DMS 273 (cell line): ENCODE results near the gene TMEM132C.

Source experiments
- DNase-seq: peaks from one replicate; lab custom pipeline; 2025; ENCODE audit not compliant: unreplicated experiment; lab: John Stamatoyannopoulos, UW

TMEM132C gene

DNA sequence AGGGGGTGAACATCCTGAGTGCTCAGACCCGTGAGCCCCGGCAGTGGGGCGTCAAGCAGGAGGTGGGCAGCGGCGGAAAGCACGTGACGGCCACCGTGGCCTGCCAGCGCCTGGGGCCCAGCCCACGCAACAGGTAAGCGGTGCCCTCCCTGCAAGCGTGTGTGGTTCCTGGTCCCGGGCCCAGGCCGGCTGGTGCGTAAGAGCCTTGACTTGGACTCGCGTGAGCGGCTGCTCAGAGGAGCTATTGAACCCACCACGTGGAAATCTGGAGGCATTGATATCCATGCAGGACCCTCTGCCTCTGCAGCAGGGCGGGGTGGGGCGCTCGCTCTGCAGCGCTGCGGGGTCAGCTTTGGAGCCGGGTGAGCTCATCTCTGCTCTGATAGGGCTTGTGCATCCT lies 277.0 kb downstream of the TMEM132C start:
- DNase-seq, result no peak

- DNase-seq, result no peak
Measured at GRCh38 chr12:128548949-128549348, 282.0 kb downstream of the TMEM132C start.

- no peak for DNase-seq
Measured at GRCh38 chr12:128549601-128550218, 282.7 kb downstream of the TMEM132C start.

DNA sequence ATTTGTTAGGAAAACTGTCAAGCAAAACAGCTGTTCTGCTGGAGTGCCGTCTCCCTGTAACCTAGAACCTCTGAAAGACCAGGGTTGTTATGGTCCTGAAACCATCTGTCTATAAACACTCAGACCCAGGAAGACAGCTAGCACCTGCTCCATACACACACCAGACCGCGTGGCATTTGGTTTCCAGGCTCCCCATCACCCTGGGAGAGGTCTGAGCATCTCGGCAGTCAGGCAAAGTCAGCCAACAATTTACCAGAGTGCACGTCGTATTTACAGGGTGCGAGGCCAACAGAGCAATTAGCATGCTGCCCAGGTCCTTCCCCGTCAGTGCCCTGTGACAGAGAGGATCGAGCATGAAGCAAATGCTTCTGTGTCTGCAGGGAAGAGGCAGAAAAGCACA lies 284.3 kb downstream of the TMEM132C start:
- peak; percentile 4 for DNase-seq

DNA sequence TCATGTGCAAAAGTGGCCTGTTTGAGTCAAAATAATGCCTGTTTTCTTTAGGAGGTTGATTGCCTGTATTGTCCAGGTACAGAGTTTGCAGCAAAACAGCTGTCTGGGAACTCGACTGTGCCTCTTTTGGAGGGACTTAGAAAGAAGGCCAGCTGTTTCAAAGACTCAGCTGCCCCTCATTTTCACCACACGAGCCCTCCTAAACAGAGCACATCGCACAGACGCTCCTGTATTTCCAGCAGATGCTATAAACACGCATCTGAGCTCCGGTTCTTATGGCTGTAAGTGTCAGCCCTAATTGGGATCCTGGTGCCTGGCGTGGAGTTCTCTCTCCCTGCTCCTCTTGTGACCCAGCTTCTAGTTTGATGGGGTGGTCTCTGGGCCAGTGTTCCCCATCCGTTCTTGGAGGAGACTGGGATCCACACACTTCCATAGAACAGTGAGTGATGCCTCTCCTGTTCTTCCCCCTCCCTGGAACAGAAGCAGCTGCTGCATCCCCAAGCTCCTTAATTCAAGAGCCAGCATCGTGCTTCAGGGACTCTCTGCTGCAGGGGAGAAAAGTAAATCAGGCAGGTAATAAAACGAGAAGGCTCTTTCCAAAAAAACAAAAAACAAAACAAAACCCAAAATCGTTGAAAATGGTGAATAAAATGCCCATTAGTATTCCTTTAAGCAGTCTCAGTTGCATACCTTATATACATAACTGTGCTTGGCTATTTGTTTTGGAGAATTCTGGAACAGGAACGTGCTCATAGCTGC lies 287.8 kb downstream of the TMEM132C start:
- DNase-seq, result no peak

DNA sequence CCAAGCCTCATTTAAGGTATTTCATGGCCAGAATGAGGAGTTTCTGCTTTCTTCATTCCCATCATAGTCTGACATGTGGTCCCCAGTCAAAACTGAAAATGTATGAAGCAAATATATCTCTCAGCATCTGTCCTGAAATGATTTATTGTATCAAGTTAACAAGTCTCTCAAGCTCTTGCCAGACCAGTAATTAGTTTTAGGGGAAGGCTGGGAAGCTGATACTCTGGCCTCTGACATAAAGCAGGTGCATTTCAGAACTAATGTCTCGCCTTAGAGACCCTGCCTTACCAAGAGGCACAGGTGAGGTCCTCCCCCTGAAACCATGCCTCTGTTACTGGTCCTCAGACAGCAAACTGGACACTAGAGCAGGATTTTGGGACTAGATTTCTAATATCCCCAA lies 290.3 kb downstream of the TMEM132C start:
- DNase-seq, result no peak

GRCh38 chr12:128564956-128565355 lies 298.0 kb downstream of the TMEM132C start:
- no peak for DNase-seq

DNA sequence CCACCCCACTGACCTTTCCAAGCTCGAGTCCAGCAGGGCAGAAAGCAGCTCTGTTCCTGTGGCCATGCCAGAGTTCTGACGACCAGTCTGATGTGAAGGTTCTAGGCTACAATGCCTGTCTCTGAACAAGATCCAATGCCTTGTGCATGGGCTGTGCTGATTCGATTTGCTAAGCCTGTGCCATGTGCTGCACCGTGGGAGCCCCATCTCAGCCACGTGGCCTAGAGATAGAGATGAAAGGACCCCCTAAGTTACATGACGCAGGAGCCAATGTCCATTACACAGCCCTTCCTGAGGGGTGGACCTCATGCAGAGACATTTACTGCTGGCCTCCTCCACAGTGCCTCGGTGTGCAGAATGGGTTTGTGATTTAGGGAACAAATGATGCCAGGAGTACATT lies 300.8 kb downstream of the TMEM132C start:
- no peak for DNase-seq

DNA sequence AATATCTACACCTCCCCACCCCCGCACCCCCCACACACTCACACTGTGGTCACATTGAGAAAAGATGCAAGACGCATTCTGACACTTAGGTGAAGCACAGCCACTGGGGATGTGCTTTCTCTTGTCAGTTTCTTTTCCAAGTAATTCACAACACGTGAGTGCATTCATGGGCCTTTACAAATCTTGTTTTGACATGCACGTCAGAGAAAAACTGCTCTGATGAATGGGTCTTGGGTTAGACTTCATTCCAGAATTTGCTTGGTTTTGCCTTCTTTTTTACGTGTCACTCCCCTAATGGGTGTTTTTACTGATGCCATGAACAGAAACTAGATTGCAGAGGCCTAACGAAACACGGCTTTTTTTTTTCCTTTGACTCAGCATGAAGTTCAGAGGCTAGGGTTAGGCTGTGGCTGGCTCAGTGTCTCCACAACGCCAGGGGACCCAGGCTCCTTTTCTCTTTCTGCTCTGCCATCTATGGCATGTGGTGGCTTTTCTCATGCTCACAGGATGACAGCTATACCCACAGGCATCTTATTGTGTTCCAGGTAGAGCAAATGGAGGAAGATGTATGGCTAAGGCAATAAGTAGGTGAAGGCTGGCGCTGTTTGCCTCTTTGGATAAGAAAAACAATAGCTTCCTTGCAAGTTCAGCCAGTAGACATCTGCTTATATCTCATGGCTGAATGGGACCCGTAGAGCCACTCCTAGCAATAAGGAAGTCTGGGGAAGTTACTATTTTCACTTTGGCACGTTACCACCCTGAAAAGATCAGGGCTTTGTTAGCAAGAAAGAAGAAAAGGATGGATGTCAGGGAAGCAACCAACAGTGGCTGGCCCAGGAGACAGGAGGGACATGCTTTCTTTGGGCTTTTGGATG lies 303.5 kb downstream of the TMEM132C start:
- DNase-seq, result no peak

DNA sequence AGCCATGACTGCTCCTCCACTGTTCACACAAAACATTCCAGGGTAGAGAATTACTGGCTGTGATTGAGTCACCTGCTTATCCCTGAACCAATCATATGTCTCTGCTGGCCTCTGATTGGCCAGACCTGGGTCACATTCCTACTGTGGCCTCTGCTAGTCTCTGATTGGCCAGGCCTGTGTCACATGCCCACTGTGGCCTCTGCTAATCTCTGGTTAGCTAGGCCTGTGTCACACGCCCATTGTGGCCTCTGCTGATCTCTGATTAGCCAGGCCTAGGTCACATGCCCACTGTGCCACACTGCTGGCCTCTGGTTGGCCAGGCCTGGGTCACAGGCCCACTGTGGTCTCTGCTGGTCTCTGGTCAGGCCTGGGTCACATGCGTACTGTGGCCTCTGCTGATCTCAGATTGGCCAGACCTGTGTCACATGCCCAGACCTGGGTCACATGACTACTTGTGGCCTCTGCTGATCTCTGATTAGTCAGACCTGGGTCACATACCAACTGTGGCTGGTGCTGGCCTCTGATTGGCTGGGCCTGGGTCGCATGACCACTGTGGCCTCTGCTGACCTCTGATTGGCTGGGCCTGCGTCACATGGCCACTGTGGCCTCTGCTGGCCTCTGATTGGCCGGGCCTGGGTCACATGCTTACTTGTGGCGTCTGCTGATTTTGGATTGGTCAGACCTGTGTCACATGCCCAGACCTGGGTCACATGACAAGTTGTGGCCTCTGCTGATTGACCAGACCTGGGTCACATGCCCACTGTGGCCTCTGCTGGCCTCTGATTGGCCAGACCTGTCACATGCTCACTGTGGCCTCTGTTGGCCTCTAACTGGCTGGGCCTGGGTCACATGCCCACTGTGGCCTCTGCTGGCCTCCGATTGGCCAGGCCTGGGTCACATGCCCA lies 305.2 kb downstream of the TMEM132C start:
- DNase-seq, result no peak

GRCh38 chr12:128573907-128574306 lies 306.9 kb downstream of the TMEM132C start:
- no peak for DNase-seq

GRCh38 chr12:128578045-128578444 lies 311.1 kb downstream of the TMEM132C start:
- no peak for DNase-seq

GRCh38 chr12:128581321-128581761 lies 314.4 kb downstream of the TMEM132C start:
- DNase-seq, result no peak

DNA sequence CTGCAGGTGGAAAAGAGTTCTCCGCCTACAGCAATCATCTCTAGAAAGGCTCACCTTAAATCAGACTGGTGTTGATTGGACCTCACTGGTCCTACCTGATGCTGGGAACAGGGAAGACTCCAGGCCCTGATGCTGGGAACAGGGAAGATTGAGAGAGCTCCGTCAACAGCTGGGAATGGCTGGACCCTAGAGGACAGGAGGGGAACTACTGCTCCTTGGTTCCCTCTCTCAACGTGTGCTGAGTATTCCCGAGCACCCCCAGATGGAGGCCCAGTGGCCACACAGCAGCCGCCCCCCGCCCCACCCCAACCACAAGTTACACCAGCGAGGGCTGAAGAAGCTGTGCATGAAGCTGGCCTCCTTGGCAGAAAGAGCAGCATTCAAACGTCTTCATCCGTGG lies 316.5 kb downstream of the TMEM132C start:
- peak; percentile 1 for DNase-seq

GRCh38 chr12:128586451-128587029 lies 319.6 kb downstream of the TMEM132C start:
- DNase-seq, result no peak

DNA sequence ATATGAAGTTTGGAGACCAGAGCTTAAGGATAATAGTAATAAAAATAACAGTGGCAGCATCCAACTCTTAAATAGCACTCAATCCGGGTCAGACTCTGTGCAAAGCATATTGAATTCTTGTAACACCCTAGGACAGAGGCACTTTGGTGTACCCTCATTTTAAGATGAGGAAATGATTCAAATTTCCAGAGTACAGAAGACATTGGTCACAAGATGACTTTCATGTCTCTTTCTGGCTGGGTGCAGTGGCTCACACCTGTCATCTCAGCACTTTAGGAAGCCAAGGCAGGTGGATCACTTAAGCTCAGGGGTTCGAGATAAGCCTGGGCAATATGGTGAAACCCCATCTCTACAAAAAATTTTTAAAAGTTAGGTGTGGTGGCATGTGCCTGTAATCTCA lies 320.9 kb downstream of the TMEM132C start:
- DNase-seq, result no peak

DNA sequence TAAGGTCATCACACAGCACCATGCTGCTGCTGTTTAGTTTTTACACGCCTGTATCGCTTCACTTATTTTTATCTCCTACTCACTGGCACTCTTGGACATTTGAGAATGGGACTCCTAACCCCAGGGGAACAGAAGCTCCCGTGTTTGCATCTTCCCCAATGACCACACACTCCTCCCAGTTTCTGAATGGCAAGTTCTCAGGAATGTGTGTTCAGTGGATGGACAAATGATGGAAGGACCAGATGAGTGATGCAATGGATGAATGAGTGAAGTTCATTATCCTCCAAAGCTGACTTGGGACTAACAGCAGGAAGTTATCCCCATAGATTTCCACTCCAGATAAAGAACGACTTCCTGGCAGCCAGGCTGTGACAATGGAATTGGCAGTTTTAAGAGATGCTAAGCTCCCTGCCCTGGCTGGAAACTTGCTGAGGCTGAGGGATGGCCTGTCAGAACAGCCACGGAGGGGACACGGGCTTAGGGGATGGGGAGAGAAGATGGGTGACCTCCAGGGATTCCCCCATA lies 325.3 kb downstream of the TMEM132C start:
- no peak for DNase-seq

- no peak for DNase-seq
Measured at GRCh38 chr12:128594521-128594920, 327.6 kb downstream of the TMEM132C start.

DNA sequence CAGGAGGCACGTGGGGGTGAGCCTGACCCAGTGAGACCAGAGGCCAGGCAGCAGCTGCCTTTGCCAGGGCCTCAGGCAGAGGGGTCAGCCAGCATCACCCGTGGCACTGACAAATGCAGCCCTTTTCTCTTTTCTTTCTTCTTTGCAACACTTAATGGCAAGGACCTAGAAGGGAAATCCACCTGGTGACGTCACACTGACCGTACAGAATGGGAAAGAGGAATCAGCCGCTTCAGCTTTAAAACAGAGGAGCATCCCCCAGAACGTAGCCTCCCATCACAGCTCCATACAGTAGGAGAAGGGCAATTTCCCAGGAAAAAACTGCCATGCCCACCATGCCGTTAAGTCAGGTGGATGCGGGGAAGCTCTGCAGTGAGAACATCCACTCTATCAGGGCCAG lies 328.6 kb downstream of the TMEM132C start:
- no peak for DNase-seq

- no peak for DNase-seq
Measured at GRCh38 chr12:128600886-128601285, 333.9 kb downstream of the TMEM132C start.
